ENCODE data around the gene ZCCHC14.
A peak's percentile ranks its signal among the peaks of the same experiment; 100 is the strongest.
"Not testable (repeated sequence)": the region's sequence is repeated elsewhere in the genome, so short reads cannot be mapped to it uniquely, and the experiment has no call there.

ZCCHC14 gene

GRCh38 chr16:87497023-87497766, 4.4 kb upstream of the ZCCHC14 start:
- DNase-seq (ENCODE audit: low read depth) = not testable (repeated sequence)

- DNase-seq (ENCODE audit: low read depth) = no peak
These were observed 3.6 kb upstream of the ZCCHC14 start for GRCh38 chr16:87496447-87496801.

GRCh38 chr16:87495578-87496446, 3.0 kb upstream of the ZCCHC14 start:
- DNase-seq (ENCODE audit: low read depth) = no peak

GRCh38 chr16:87493608-87494280, 920 bp upstream of the ZCCHC14 start:
- DNase-seq (ENCODE audit: low read depth) = no peak

- DNase-seq (ENCODE audit: low read depth) = no peak
These were observed 563 bp downstream of the ZCCHC14 start for GRCh38 chr16:87492291-87492630.

GRCh38 chr16:87491522-87492290, 1.1 kb downstream of the ZCCHC14 start:
- no peak for DNase-seq (ENCODE audit: low read depth)

GRCh38 chr16:87490799-87491521, 1.9 kb downstream of the ZCCHC14 start:
- peak; percentile 28 for DNase-seq (ENCODE audit: low read depth)

GRCh38 chr16:87490096-87490798, 2.6 kb downstream of the ZCCHC14 start:
- DNase-seq (ENCODE audit: low read depth) = no peak

- DNase-seq (ENCODE audit: low read depth) = no peak
These were observed 3.3 kb downstream of the ZCCHC14 start for GRCh38 chr16:87489434-87490045.

- not testable (repeated sequence) for DNase-seq (ENCODE audit: low read depth)
These were observed 3.9 kb downstream of the ZCCHC14 start for GRCh38 chr16:87488960-87489359.

GRCh38 chr16:87487361-87487924, 5.4 kb downstream of the ZCCHC14 start:
- DNase-seq (ENCODE audit: low read depth) = no peak

- no peak for DNase-seq (ENCODE audit: low read depth)
These were observed 6.0 kb downstream of the ZCCHC14 start for GRCh38 chr16:87486713-87487247.

GRCh38 chr16:87486282-87486681, 6.5 kb downstream of the ZCCHC14 start:
- DNase-seq (ENCODE audit: low read depth) = no peak

GRCh38 chr16:87485792-87486191, 7.0 kb downstream of the ZCCHC14 start:
- DNase-seq (ENCODE audit: low read depth) = not testable (repeated sequence)

GRCh38 chr16:87484487-87485331, 8.1 kb downstream of the ZCCHC14 start:
- no peak for DNase-seq (ENCODE audit: low read depth)

- no peak for DNase-seq (ENCODE audit: low read depth)
These were observed 9.3 kb downstream of the ZCCHC14 start for GRCh38 chr16:87483481-87483880.

GRCh38 chr16:87482670-87483069, 10.2 kb downstream of the ZCCHC14 start:
- not testable (repeated sequence) for DNase-seq (ENCODE audit: low read depth)

GRCh38 chr16:87482266-87482665, 10.6 kb downstream of the ZCCHC14 start:
- no peak for DNase-seq (ENCODE audit: low read depth)

GRCh38 chr16:87481711-87482110, 11.1 kb downstream of the ZCCHC14 start:
- DNase-seq (ENCODE audit: low read depth) = not testable (repeated sequence)

Measured in stimulated activated CD8-positive, alpha-beta memory T cell treated with anti-CD3 and anti-CD28 coated beads, Interleukin-12 subunit alpha, Interleukin-12 subunit beta, amount 100 ng/mL, for 1 hour (primary cell).